ENCODE data around the gene HS1BP3. TPM values are rescaled to one million over a fixed set of nuclear protein-coding genes. Genes with fewer than 3 reads are reported as not detected.

Gene HS1BP3
- total RNA-seq, 1 donor from 2014 or later: 10.0 TPM

DNA sequence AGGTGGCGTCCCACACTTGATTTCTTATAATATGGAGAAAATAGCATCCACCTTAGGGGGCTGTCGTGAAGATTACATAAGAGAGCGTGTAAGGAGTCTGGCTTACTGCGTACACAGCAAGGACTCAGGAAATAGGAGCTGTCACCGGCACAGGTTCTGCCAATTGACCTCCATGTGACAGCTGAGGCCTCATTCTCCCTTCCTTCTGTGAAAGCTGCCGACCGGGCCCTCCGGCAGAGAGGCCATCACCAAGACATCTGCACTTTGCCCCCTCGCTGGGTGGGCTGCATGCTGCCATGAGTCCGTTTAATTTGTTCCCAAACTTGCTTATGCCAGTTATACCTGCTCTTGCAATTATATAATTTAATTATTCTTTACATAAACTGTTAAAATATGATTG lies 27.7 kb downstream of the HS1BP3 start:
- H2AFZ ChIP-seq (replicated peaks): no peak overlapping the region
- Mint-ChIP-seq H3K27ac (no peak overlapping the region), H3K9me3 (no peaks in the 10 kb centered on the region), H3K4me3 (no peak overlapping the region), H3K27me3 (ENCODE audit: insufficient read depth, low read depth) (peaks cover 3% of the 10 kb centered on the region), H3K4me1 (peaks cover 57% of the 10 kb centered on the region), H3K36me3 (peaks cover 13% of the 10 kb centered on the region)
- TF ChIP-seq, protein P1, sequence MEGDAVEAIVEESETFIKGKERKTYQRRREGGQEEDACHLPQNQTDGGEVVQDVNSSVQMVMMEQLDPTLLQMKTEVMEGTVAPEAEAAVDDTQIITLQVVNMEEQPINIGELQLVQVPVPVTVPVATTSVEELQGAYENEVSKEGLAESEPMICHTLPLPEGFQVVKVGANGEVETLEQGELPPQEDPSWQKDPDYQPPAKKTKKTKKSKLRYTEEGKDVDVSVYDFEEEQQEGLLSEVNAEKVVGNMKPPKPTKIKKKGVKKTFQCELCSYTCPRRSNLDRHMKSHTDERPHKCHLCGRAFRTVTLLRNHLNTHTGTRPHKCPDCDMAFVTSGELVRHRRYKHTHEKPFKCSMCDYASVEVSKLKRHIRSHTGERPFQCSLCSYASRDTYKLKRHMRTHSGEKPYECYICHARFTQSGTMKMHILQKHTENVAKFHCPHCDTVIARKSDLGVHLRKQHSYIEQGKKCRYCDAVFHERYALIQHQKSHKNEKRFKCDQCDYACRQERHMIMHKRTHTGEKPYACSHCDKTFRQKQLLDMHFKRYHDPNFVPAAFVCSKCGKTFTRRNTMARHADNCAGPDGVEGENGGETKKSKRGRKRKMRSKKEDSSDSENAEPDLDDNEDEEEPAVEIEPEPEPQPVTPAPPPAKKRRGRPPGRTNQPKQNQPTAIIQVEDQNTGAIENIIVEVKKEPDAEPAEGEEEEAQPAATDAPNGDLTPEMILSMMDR (IDR thresholded peaks at IDR 0.05): no peak
- TF ChIP-seq EZH2phosphoT487 (IDR thresholded peaks at IDR 0.05) (no peak), EZH2 (IDR thresholded peaks at IDR 0.05) (no peak)
- no peak for DNase-seq (ENCODE audit: low spot score)
- no peaks in the 10 kb centered on the region for H3K36me3 ChIP-seq
- no peak overlapping the region for H3K9ac ChIP-seq
- H3K9me3 ChIP-seq (ENCODE audit: low read depth): no peaks in the 10 kb centered on the region
- no peaks in the 10 kb centered on the region for H3K27me3 ChIP-seq
- no peak overlapping the region for H3K4me2 ChIP-seq
- no peak overlapping the region for H3K27ac ChIP-seq
- H3K79me2 ChIP-seq (ENCODE audit: low read depth): no peaks in the 10 kb centered on the region
- H4K20me1 ChIP-seq (ENCODE audit: low read depth): no peaks in the 10 kb centered on the region
- H3K4me3 ChIP-seq: no peak overlapping the region
- peaks cover 8% of the 10 kb centered on the region for H3K4me1 ChIP-seq
- no peaks in the 10 kb centered on the region for H3F3A ChIP-seq (ENCODE audit: low read depth)

DNA sequence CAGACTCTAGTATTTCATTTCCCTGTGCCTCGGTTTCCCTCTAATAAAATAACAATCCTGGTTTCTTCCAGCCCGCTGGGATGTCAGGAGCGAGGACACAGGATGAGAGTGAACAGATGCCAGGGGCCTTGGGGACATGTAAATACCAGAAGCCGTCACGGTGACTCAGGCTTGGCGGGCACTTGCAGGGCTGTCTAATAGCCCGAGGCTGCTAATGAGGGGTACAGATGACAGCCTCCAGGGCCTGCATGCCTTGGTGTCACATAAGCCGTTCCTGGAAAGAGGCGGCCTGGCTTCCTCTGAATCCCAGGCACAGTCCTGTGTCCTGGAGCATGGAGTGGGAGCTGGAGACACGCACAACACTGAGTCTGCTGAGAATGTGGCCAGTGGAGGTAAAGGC lies 28.2 kb downstream of the HS1BP3 start:
- H3K9me3 ChIP-seq (ENCODE audit: low read depth): no peaks in the 10 kb centered on the region
- no peaks in the 10 kb centered on the region for H3K36me3 ChIP-seq
- Mint-ChIP-seq H3K4me3 (no peak overlapping the region), H3K27ac (no peak overlapping the region), H3K27me3 (ENCODE audit: insufficient read depth, low read depth) (peaks cover 4% of the 10 kb centered on the region), H3K4me1 (peaks cover 62% of the 10 kb centered on the region), H3K9me3 (no peaks in the 10 kb centered on the region), H3K36me3 (peaks cover 13% of the 10 kb centered on the region)
- no peaks in the 10 kb centered on the region for H4K20me1 ChIP-seq (ENCODE audit: low read depth)
- H3F3A ChIP-seq (ENCODE audit: low read depth): no peaks in the 10 kb centered on the region
- no peak overlapping the region for H3K9ac ChIP-seq
- no peak for DNase-seq (ENCODE audit: low spot score)
- H3K27me3 ChIP-seq: no peaks in the 10 kb centered on the region
- H3K4me3 ChIP-seq: no peak overlapping the region
- no peaks in the 10 kb centered on the region for H3K79me2 ChIP-seq (ENCODE audit: low read depth)
- no peak overlapping the region for H3K4me2 ChIP-seq
- peaks cover 8% of the 10 kb centered on the region for H3K4me1 ChIP-seq
- TF ChIP-seq EZH2 (IDR thresholded peaks at IDR 0.05) (no peak), EZH2phosphoT487 (IDR thresholded peaks at IDR 0.05) (no peak)
- TF ChIP-seq, protein P1 (IDR thresholded peaks at IDR 0.05): no peak
- H3K27ac ChIP-seq: no peak overlapping the region
- H2AFZ ChIP-seq (replicated peaks): no peak overlapping the region

DNA sequence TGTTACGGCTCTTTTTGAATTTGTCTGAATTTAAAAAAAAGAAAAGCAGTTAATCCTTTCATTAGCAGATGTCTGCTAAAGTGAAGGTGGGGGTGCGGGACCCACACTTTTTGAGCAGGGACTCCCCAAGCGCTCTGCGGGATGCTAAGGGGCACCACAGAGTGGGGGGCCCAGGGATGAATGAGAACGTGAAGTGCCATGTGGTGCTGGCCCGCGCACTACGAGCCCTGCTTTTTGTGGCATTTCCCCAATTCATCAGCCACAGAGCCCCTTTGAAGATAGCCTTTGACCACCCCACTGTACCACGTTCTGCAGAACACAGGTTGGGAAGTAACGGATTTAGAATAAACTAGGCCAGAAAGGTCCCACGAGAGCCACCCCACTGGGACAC lies 28.6 kb downstream of the HS1BP3 start:
- Histone ChIP-seq H3K79me2 (ENCODE audit: low read depth) (no peaks in the 10 kb centered on the region), H3K9me3 (ENCODE audit: low read depth) (no peaks in the 10 kb centered on the region), H3K4me1 (peaks cover 10% of the 10 kb centered on the region), H2AFZ (replicated peaks) (no peak overlapping the region), H3K27ac (no peak overlapping the region), H3K4me3 (no peak overlapping the region), H3K9ac (no peak overlapping the region), H4K20me1 (ENCODE audit: low read depth) (no peaks in the 10 kb centered on the region), H3K27me3 (no peaks in the 10 kb centered on the region), H3K4me2 (no peak overlapping the region), H3F3A (ENCODE audit: low read depth) (no peaks in the 10 kb centered on the region), H3K36me3 (no peaks in the 10 kb centered on the region)
- Mint-ChIP-seq H3K36me3 (peaks cover 9% of the 10 kb centered on the region), H3K27ac (no peak overlapping the region), H3K4me1 (peaks cover 61% of the 10 kb centered on the region), H3K27me3 (ENCODE audit: insufficient read depth, low read depth) (peaks cover 4% of the 10 kb centered on the region), H3K4me3 (no peak overlapping the region), H3K9me3 (no peaks in the 10 kb centered on the region)
- no peak for TF ChIP-seq EZH2 (IDR thresholded peaks at IDR 0.05)
- no peak for TF ChIP-seq EZH2phosphoT487 (IDR thresholded peaks at IDR 0.05)
- TF ChIP-seq, protein P1 (IDR thresholded peaks at IDR 0.05): no peak
- no peak for DNase-seq (ENCODE audit: low spot score)

Measured in neural progenitor cell (in vitro differentiated cells).